HepG2 (cell line): ENCODE measurements around the gene PET100.

ENCODE experiments used
- DNMT1 ChIP-seq: sonication (generic); formaldehyde crosslinking; IDR thresholded peaks from 2 replicates; pipeline ENCODE4 v1.5.1; 2020; ENCODE audit warnings: mild to moderate bottlenecking, missing genetic modification reagents
- GABPA ChIP-seq, 2 experiments: IDR thresholded peaks; 2 replicates each; pipeline ENCODE4 v1.6.1; 2011 to 2016; ENCODE audit warnings: low read depth in 2 of 2, low read length in 1 of 2, missing biosample characterization in 1 of 2, missing genetic modification characterization in 1 of 2
- ISX ChIP-seq: sonication (generic); formaldehyde crosslinking; conservative IDR thresholded peaks from 2 replicates; pipeline ENCODE4 v1.5.0; 2020; ENCODE audit warnings: missing genetic modification reagents
- KAT8 ChIP-seq: IDR thresholded peaks from 2 replicates; pipeline ENCODE4 v1.6.1; 2016; ENCODE audit warnings: missing genetic modification reagents, missing compliant biosample characterization
- MTA1 ChIP-seq: sonication (generic); formaldehyde crosslinking; IDR thresholded peaks from 2 replicates; pipeline ENCODE4 v1.4.0; 2020; ENCODE audit warnings: missing genetic modification reagents, mild to moderate bottlenecking, borderline replicate concordance
- NR2F2 ChIP-seq: IDR thresholded peaks from 2 replicates; pipeline ENCODE4 v1.6.1; 2012; ENCODE audit warnings: low read depth, inconsistent platforms, borderline replicate concordance
- NR3C1 ChIP-seq: sonication (generic); formaldehyde crosslinking; IDR thresholded peaks from 2 replicates; pipeline ENCODE4 v1.4.0; 2020; ENCODE audit warnings: missing genetic modification reagents
- POLR2A ChIP-seq, 2 experiments: IDR thresholded peaks; 2 replicates each; pipeline ENCODE4 v1.6.1; 2011; ENCODE audit warnings: low read depth in 2 of 2, low read length in 2 of 2, mild to moderate bottlenecking in 1 of 2, moderate library complexity in 1 of 2; ENCODE audit not compliant: insufficient read depth in 1 of 2
- RELA ChIP-seq: sonication (generic); formaldehyde crosslinking; IDR thresholded peaks from 2 replicates; pipeline ENCODE4 v1.4.0; 2020; ENCODE audit warnings: missing genetic modification reagents
- YEATS2 ChIP-seq: sonication (generic); formaldehyde crosslinking; IDR thresholded peaks from 2 replicates; pipeline ENCODE4 v1.4.0; 2020; ENCODE audit warnings: missing genetic modification reagents, borderline replicate concordance
- ZZZ3 ChIP-seq: sonication (generic); formaldehyde crosslinking; IDR thresholded peaks from 2 replicates; pipeline ENCODE4 v1.4.0; 2020; ENCODE audit warnings: missing genetic modification reagents, mild to moderate bottlenecking, borderline replicate concordance

DNA sequence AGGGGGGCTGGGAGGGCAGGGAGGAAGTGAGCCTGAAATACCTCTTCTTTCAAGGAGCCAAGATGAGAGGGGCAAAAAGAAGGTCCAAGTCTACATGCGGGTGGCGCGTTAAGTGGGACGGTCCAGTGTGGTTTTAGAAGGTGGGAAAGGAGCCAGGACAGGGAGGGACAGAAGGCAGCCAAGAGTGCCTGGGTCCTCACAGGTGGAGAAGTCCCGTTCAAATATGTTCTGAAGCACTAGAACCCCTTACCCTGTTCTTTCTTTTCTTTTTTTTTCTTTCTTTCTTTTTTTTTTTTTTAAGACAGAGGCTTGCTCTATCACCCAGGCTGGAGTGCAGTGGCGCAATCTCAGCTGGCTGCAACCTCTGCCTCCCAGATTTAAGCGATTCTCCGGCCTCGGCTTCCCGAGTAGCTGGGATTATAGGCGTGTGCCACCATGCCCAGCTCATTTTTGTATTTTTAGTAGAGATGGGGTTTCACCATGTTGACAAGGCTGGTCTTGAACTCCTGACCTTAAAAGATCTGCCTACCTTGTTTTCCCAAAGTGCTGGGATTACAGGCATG, 26.6 kb upstream of the PET100 start:
- TF ChIP-seq MTA1 (no peak), KAT8 (CRISPR knock-in tag) (no peak), NR3C1 (CRISPR knock-in tag) (no peak), ZZZ3 (no peak), GABPA (IDR thresholded peaks at IDR 0.05; ENCODE audit: low read depth, low read length) (no peak), GABPA (CRISPR knock-in tag; IDR thresholded peaks at IDR 0.05; ENCODE audit: low read depth) (no peak), RELA (CRISPR knock-in tag) (no peak), YEATS2 (CRISPR knock-in tag) (no peak), DNMT1 (no peak), ISX (no peak), NR2F2 (no peak), POLR2A (IDR thresholded peaks at IDR 0.05; ENCODE audit: insufficient read depth in 1 of 2, low read depth in 2 of 2, low read length in 2 of 2) (no peak)
